Suppressor macrophage treated with lipopolysaccharide for 1 hour (primary cell): Measurements from ENCODE around the gene MED27.
A peak's percentile ranks its signal among the peaks of the same experiment; 100 is the strongest.

Source experiments
- DNase-seq, 3 donors: peaks; one replicate each; pipeline ENCODE4 v3.0.0-alpha.2; 2020 to 2022

The MED27 gene

DNA sequence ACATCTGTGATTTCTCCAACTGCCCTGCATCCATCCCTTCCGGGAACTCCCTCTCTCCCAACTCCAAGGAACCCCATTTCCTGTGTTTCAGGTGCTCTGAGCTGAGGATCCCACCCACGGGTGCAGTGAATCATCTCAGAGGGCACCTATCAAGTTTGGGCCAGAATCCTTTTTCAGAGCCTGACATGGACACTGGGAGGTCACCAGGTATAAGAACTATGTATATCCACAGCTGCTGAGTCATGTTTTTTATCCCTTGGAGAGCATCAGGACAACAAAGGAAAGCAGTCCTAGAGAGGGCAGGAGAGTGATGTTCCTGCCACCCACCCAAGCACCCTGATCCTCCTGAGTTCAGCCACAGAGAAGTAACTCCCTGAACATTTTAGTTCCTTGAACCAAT, 3.8 kb downstream of the MED27 start:
- no peak for DNase-seq

DNA sequence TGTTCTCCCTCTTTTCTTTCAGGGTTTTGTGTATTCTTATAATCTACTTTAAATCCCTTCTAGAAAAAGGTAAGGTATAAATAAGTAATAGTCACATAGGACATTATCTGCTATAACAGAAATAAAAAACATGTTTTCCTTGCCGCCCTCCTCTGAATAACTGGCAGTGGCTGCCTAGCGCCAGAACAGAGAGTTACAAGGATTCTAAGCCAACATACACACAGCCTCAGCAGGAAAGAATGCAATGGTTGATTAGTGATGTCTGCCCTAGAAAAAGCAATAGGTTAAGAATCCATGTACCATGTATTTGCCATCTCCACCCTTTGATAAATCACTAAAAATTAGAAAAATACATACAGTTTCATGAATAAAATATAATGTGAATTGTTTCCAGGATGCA, 4.9 kb downstream of the MED27 start:
- no peak for DNase-seq

DNA sequence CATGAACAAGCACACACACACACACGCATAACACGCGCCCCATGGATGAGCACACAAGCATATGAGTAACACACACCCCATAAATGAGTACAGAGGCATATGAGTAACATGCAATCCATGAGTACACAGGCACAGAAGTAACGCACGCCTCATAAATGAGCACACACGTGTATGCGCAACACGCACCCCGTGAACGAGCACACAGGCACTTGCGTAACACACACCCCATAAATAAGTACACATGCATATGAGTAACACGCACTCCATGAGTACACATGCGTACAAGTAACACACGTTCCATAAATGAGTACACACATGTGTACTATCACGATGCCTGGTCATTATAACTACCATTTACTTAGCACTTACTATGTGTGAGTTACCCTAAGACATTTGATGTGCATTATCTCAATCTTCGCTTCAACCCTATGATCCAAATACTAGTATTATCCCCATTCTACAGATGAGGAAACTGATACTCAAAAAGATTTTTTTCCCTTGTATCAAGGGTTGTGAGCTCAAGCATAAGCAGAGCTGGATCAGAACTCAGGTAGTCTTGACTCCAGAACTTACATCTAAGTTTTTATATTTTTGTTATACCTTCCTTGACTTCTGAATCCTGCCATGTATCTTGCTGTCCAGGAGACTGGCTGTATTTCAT, 7.7 kb downstream of the MED27 start:
- no peak for DNase-seq

DNA sequence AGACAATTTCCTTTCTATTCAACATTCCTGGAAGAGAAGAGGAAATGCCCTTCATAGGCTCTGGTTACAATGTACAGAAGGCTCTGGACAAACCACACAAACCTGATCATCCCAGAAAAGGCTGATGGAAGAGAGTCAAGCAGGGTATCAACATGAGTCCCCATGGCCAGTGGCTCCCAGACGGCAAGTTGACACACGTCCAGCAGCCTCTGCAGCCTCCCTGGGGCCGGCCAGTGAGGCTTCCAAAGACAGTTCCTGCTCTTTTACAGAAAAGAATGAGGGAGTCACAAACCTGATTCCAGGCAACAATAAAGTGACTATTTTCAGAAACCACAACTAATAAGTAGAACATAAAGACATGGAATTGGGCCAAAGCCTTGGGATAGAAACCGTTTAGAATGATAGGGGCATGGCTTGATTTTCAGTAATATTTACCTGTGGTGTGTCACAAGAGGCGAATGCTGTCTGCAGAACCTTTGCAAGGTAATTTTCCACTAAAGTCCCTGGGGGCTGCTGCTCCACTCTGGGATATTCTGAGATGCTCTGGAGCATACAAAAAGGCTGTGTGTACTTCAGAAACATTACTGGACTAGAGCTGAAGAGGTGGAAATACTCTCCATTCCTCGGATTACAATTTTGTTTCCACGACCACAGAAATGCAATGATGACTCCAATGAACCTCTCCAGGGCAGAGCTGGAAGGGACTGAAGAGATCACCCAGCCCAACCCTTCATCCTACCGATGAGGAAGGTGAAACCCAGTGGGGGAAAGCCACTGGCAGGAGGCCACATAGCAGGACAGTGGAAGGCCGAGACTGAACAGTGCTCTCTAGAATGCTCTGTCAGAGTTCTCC, 10.4 kb downstream of the MED27 start:
- no peak for DNase-seq

DNA sequence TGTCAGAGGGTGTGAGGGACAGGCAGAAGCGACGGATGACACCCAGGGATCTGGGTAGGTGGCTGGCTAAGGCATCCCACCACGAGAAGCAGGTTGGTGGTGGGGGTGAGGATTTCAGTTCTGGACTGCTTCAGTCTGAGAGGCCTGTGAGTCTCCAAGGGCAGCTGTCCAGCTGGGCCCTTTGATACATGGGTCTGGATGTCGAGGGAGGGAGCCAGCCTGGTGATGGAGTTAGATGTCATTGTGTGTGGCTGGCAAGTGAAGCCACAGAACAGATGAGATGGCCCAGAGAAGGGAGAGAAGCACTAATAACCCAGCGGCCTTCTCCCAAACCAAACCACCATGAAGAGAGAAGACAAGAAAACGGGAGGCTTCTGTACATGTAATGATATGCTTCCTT, 11.1 kb downstream of the MED27 start:
- DNase-seq, result no peak

DNA sequence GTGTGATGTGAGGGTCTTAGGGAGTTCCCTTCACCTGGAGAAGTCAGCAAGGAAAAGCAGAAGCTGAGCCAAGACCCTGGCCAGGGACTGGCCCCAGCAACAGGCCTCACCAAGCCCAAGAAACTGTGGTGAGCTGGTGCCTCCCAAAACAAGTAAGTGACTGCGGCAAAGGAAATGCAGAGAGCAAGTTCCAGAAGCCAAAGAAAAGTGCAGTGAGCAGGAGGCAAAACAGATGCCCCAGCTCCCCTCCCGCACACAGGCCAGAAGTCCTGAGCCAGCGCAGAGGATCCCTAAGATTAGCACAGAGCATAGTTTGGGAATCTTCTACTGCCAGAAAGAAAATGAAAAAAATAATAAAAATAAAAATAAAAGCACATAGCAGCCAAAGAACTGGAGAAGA, 13.2 kb downstream of the MED27 start:
- no peak for DNase-seq

DNA sequence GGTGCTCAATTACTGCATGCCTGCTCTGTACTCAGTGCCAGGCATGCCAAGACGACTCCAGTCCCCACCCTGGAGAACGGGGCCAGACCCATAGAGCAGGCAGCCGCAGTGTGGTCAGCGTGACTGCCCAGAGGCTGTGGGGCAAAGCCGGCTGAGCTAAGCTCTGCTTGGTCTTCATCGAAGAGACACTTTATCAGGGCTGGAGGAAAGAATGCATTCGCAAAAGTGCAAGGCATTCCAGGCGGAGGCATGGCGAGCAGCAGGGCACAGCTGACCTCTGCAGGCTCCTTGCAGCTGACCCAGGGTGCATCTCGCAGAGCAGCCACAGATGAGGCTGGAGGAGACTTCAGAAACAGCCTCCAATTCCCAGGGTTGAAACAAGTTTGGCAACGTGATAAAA, 13.6 kb downstream of the MED27 start:
- DNase-seq, result no peak

DNA sequence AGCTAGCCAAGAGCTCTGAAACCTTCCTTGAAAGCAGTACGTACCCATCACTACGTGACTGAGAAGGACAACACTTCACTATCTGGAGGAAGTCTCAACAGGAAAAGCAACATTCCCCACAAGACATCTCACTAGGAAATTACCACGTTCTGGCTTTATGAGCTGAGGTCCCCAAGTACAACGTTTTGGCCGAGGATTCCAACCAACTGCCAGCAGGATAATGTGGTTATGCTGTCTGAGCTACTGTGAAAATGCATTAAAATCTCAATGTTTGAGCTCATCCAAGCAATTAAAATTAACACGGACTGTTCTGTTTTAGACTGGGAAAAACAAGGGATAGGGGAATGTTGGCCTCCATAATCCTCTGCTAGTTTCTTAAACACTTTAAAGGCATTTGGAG, 16.4 kb downstream of the MED27 start:
- no peak for DNase-seq

DNA sequence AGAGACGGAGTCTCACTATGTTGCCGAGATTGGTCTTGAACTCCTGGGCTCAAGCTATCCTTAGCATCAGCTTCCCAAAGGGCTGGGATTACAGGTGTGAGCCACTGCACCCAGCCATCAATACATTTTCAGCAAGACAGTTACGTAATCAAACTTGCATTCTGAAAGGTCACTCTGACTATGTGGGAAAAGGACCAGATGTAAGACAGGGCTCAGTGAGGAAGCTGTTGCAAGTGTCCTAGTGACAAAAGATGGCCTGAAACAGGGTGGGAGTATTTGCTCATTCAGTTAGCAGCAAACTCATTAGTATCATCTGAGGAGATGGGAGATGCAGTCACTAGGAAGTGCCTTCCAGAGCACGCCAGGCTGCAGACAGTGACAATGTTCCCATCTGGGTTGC, 16.9 kb downstream of the MED27 start:
- peak; percentile 23 to 43 (median 40) for DNase-seq

DNA sequence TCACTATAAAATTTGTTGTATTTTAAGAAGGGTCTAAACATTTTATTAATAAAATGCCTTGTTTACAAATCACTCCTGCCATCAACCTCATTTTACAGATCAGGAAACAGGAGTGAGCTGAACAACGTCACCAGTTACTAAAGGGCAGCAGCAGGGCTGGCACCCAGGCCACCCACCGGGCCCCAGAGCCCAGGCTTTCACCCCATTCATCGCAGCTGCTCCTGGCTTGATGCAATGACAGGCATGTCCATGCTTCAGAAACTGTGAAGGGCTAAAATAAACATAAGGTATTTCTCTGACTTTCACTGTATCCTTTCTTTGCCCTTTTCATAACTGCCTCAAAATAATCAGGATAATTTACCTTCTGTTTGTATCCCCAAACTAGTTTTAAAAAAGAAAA, 18.1 kb downstream of the MED27 start:
- no peak for DNase-seq

DNA sequence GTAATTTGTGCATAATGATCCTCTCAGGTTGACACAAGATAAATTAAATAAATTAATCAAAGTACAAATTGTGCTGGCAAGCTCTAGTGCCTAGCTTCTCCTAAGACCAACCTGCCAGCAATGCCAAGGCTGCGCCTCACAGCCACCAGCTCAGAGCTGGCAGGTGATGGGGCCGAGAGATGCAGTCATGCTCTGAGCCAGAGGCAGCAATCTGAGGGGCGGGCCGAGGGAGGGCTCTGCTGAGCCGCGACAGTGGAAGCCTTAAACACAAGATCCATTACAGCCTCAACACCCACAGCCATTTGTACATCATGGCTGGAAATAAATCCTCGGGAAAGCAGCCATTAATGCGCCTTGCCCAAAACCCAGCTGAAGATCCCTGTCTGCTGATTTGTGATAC, 20.3 kb downstream of the MED27 start:
- no peak for DNase-seq

DNA sequence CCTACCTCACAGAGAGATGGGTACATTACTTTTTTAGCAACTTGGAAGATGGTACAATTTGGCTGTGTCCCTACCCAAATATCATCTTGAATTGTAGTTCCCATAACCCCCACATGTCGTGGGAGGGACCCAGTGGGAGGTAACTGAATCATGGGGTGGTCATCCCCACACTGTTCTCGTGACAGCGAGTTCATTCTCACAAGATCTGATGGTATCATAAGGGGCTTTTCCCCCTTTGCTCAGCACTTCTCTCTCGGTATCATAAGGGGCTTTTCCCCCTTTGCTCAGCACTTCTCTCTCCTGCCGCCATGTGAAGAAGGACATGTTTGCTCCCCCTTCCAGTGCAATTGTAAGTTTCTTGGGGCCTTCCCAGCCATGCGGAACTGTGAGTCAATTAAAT, 21.4 kb downstream of the MED27 start:
- peak; percentile 59 to 78 (median 61) for DNase-seq

DNA sequence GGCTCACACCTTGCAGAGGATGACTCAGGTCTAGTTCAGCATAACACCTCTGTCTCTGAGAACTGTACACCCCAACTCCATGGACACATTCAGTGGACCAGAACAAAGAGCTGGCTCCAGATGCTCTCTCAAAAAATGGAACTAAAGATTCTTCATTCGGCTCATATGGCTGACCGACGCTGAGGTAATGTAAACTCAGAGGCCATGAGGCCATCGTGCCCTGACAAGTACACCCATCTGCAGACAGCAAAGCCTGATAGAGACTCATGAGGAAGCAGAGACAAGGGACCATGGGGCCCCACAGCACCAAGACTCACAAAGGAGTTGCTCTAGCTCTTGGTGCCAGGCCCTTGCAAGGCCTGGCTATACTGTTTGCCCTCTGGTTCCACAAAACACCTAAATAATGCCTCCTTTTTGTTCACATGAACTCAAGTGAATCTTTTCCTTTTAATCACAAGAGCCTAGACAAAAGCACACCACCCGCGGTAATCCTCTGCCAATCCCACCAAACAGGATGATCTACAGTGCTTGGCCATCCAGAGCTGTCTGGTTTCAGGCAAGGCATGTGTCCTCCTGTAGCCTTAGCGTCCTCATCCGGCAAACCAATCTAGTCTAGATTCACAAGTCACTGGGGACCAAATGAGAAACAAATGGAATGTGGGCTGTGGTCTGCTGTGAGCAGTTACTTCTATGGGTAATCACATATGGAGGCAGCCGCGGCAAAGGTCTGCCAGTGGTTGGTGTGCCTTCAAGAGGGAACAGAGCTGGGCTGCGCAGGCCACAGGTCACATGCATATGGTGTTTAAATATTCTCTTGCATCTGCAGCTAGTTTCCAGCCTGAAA, 22.7 kb downstream of the MED27 start:
- no peak for DNase-seq

DNA sequence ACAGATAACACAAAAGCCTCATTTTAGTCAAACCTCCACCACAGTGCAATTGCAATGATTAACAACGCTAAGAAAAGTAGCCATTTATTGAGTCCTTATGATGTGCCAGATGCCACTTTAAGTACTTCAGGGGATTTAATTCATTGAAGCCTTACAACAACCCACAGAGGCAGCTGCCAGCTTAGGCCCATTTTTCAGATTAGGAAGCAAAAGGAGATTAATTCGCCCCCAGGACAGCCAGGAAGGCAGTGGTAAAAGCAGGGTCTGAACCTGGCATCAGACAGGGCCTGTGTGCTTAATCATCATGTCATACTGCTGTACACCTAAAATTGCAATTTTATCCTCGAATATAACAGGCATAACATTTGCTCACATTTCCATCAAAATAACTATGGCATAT, 23.9 kb downstream of the MED27 start:
- no peak for DNase-seq

DNA sequence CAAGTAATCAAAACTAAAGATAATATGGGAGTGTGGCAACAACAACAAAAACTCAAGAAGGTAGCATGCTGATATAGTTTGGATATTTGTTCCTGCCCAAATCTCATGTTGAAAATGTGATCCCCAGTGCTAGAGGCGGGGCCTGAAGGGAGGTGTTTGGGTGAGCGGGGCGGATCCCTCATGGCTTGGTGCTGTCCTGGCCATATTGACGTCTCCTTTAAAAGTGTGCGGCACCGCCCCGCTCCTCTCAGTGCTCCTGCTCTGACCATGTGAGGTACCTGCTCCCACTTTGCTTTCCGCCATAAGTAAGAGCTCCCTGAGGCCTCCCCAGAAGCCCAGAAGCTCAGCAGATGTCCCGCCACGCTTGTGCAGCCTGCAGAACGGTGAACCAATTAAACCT, 25.6 kb downstream of the MED27 start:
- DNase-seq, result no peak

DNA sequence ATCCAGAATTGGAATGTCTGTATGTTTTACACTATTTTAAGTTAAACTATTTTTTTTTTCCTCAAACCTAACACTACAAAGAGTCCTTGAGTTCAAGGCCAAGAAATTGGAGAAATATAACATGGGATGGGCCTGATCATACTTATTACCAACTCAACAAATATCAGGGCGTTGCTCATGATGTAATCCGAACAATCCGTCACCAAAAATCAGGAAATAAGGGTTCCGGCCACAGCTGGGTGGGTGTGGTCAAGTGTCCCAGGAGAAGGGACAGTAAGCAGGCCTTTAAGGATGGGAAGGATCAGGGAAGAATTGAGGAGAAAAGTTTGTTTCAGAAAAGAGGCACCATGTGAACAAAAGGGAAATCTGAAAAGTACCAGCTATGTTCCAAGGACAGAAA, 29.8 kb downstream of the MED27 start:
- peak in 2 of 3 donors; percentile 12 to 31 for DNase-seq

DNA sequence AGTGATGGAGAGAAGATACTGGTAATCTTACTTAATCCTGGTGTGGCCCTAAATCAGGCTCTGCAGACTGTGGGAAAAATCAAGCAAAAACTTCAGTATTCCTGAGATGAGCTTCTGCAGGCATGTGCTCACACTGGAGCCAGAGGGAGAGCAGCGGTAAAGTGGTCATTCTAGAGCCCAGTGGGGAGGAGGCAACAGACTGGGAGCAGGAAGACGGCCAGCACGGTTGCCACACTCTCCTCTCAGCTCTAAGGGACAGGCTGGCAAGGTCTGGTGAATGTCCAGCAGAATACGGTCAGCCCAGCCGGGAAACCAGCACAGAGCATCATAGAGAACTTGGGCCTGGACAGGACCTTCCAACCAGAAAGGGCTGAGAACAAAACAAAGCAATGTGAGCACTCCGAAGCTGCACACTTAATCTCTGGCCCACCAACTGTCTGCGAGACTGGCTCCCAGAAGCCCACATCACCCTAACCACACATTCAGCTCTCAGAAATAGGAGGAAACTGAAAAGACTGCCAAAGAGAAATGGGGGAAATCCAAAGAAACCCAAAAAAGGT, 30.3 kb downstream of the MED27 start:
- no peak for DNase-seq

DNA sequence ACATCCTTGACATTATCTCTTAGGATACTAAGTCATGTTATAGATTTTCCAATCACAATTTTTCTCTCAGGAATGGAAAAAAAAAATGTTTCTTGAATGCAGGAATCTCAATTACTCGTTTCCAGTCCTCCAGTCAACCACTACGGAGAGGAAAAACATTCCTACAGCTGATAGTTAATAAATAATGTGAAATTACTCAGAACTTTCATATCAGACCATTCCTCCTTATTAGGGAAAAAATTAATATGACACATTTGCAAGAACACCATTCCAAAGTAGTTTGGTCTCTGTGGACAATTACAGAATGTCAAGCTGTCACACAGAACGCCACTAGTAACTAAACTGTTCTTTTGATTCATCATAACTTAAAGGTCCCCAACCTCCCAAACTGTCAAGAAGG, 31.5 kb downstream of the MED27 start:
- no peak for DNase-seq

DNA sequence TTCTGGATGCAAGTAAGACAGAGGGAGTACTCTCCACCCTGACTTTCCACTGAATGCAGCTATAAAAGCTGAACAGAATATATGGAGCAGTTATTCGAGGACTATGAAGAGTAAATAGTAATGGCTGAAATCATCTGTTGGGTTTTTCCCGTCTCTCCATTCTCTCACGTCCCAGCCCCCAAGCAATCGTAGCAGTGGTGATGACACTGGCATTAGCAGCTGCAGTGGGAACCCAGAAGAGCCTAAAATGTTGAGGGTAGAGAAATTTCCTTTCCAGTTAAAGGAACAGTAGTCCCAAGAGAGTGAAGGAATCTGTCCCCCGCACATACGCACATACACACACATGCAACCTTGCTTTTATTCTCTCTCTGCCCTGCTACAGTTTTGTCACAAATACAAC, 33.2 kb downstream of the MED27 start:
- DNase-seq, result no peak

DNA sequence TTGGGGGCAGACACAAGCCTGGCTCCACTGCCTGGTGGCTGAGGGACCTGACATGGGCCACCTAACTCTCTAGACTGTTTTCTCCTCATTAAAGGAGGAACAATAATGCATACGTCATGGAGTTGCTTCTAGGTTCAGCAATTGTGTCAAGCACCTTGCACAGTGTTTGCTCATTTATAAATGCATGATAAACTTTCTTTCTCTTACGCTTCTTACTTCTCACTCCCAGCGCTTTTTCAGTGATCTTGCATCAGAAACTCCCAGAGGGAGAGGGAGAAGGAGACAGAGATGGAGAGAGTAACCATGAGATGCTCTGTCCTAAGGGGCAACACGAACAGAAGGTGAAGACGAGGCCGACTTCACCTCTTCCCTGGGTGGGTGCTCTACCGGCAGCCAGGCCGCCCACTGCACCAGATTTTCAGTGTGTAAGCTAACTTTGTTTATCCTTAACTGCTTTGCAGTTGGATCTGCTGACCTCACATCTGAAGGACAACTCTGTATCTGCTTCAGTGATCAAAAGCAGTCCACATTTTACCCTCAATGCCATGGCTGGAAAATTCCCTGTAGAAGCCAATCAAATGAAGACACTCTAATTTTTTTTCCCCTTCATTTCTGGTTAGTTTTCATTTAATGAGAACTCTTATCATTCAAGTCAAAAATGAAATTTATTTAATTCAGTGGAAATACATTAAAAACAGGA, 35.3 kb downstream of the MED27 start:
- DNase-seq, result no peak

DNA sequence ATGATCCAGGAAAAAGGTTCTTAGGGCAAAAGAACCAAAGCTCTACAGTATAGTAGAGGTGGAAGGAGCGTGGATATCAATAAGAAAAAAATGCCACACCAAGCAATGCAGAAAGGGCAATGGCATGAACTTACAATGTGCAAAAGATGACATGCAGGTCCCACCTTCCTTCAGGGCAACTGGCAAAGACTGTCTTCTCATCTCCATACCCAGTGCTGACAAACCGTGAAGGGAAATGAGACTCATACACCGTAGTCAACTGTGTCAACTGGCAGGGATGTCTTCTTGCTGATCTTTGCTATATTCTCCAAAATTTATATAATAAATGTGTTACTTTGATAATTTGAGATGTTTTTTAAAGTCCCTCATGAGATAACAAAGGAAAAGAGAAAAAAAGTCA, 36.0 kb downstream of the MED27 start:
- DNase-seq, result no peak

DNA sequence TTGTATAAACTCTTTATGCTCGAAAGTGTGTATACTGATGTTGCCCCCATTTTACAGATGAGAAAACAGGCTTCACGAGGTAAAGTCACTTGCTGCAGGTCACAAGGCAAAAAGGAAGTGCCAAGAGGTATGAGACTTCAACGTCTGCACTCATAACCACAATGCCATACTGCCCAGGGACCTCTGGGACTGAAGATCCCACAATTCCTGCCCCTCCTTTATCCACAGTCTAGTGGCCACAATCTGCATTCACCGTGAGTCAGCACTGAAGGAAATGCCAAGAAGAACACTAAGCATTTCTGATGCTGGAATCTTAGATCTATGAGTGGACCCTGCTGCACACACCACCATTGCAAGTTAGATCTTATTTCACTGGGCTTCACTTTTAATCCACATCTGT, 37.3 kb downstream of the MED27 start:
- DNase-seq, result no peak

DNA sequence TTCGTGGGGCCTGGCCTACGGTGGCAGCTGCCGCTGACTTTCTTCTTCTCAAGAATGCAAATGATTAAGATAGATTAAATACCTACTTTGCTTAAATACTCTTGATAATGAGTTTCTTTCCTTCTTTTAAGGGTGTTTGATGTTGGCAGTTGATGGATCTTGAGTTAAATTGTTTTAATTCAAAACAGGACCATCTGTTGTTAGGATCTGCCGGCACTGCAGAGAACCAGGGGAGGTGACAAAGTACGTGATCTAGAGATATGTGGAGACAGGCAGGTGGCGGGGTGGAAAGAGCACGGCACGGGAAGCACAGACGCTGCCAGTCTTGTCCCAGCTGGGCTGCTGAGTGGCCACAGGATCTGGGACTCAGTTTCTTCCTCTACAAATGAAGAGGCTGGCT, 37.9 kb downstream of the MED27 start:
- DNase-seq, result no peak
